Measurements from ENCODE around the gene MILR1. TPM values are rescaled to one million over a fixed set of nuclear protein-coding genes. Genes with fewer than 3 reads are reported as not detected.
"Not testable (repeated sequence)": the region's sequence is repeated elsewhere in the genome, so short reads cannot be mapped to it uniquely, and the experiment has no call there.

Gene MILR1
- total RNA-seq, 2 experiments from 2014 or later = 0.82 TPM; not detected in 1

DNA sequence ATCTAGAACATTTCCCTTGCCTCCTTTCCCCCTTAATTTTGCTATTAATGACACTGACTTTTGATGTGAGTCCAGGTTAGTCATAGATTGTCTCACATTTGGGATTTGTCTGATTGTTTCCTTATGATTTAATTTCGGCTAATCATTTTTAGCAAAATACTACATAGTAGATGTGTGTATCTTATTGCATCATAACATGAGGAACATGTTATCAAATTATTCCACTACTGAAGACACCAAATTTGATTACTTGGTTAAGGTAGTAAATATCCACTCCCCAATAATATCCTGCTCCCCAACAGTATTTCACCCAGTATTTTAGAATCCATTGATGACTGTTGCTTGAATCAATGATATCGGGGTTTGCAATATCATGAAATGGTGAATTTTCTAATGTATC is 45.2 kb downstream of the MILR1 start:
- Mint-ChIP-seq H3K36me3 (peaks cover 45% of the 10 kb centered on the region), H3K9me3 (ENCODE audit: low read depth) (no peaks in the 10 kb centered on the region), H3K4me1 (peaks cover 50% of the 10 kb centered on the region), H3K4me3 (peak overlapping the region; percentile 58), H3K27me3 (no peaks in the 10 kb centered on the region), H3K27ac (peak overlapping the region; percentile 42)
- CTCF ChIA-PET = interaction anchor here (1.7 to 11.8 kb wide), 3 partner anchors 10 to 73 kb away, joined by 4 to 308 read pairs (median 68); partner anchors contain the start of genes CEP95 and DDX5
- DNase-seq (no peak), ATAC-seq (no peak)

DNA sequence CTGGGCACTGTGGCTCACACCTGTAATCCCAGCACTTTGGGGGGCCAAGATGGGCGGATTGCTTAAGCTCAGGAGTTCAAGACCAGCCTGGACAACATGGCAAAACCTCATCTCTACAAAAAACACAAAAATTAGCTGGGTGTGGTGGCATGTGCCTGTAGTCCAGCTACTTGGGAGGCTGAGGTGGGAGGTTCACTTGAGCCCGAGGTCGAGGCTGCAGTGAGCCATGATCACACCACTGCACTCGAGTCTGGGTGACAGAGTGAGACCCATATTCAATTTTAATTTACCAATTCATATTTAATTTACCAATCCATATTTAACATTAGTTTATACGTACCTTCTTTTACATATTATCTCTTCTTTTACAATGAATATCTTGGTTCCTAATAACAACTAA is 46.4 kb downstream of the MILR1 start:
- peaks cover 61% of the 10 kb centered on the region for H3K4me1 Mint-ChIP-seq
- H3K27me3 Mint-ChIP-seq, H3K27ac Mint-ChIP-seq: not testable (repeated sequence)

DNA sequence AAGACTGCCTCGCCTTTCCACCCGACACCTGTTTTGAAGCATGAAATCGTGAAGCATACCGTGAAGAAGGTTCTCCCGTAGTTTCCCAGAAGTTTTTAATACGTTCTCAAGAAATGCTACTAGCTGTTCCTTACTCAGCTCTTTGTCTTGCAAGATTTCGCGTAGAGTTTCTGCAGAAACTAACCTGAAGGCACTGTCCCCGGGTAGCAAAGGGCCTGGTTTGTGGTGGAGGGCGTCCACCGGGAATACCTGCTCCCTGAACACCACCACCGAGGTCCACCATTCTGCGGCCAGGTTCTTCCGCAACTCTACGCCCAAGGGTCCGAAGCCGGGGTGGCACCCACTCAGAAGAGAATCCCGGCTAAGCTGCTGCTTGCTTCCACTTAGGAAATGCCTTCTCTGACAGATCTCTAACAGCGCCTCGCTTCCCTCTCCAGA is 47.5 kb downstream of the MILR1 start:
- DNase-seq (no peak), ATAC-seq (no peak)
- CTCF ChIA-PET = interaction anchor here (0.8 to 11.8 kb wide), 14 partner anchors 10 to 723 kb away, joined by 3 to 308 read pairs (median 3); partner anchors contain the start of genes CCDC47, CEP95 and DDX5
- no peaks in the 10 kb centered on the region for H3K9me3 Mint-ChIP-seq (ENCODE audit: low read depth)
- peaks cover 56% of the 10 kb centered on the region for H3K36me3 Mint-ChIP-seq
- H3K27me3 Mint-ChIP-seq = no peaks in the 10 kb centered on the region
- H3K4me3 Mint-ChIP-seq = peak overlapping the region; percentile 96
- peaks cover 72% of the 10 kb centered on the region for H3K4me1 Mint-ChIP-seq
- H3K27ac Mint-ChIP-seq = peak overlapping the region; percentile 95

More for the DNA sequence above, 46.4 kb downstream of the MILR1 start:
- H3K36me3 Mint-ChIP-seq = peaks cover 52% of the 10 kb centered on the region
- not testable (repeated sequence) for H3K9me3 Mint-ChIP-seq (ENCODE audit: low read depth); ATAC-seq; DNase-seq
- CTCF ChIA-PET = interaction anchor here (1.7 to 11.8 kb wide), 4 partner anchors 11 to 163 kb away, joined by 4 to 308 read pairs (median 24); partner anchors contain the start of genes CEP95 and DDX5
- peak overlapping the region; percentile 96 for H3K4me3 Mint-ChIP-seq

DNA sequence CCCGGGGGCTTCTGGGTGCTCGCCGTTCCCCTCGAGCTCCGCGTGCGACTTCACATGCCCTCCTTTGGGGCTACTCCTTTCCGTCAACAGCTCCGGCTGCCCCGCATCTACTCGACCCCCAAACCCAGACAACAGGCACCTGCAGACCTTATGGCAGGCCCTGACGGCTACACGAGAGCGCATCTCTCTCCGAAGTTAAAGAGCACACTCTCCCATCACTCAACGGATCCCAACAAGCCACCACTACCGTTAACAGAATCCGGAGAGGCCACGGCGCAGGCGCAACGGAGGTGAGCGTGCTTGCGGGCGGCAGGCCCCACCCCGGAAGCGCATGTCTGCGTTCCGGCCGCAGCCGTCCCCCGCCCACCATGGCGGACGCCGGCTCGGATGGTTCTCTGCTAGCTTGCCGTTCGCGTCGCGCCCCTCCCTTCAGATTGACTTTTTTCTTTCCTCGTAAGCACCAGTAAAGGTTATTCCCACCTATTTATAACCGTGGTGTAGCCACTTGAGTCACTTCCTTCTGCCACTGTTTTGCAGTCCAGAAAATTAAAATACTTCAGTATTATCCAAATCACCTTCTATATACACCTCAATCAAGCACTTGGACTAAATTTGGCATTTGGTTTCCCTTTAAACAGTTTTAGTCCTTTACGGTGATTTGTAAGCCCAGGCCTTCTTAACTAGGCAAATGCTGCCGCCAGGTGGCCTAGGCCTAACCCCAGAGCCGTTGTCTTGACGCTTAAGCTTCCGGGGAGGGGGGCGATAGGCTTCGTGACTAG is 48.1 kb downstream of the MILR1 start, which contains the start of gene POLG2:
TSS of gene POLG2 (minus strand) at position 269 of the 779 bp plus-strand sequence. CDS start at position 183, 86 bp downstream.
- Mint-ChIP-seq H3K4me3 (peak within 1 kb of the TSS; percentile 96), H3K27ac (peak within 1 kb of the TSS; percentile 95)

DNA sequence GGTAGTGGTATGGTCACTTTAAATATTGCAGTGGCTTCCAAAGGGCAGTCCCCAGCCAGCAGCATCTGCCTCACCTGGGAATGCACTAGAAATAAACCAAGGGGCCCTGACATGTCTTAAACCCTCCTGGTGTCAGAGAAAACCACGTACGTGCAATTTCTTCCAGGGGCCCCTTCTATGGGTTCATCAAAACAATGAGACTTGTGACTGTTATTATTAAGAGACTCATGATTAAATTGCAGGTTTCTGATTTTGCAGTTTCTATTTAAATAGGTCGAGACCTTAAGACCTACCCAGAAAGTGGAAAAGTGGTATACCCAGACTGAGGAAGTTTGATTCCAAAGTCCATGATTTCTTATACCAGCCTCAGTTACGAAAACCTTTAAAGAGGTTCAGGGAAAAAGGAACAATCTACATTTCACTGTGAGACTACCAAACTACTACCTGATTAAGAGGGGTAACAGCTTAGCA is 48.7 kb downstream of the MILR1 start:
- ATAC-seq (no peak), DNase-seq (no peak)
- CTCF ChIA-PET = interaction anchor here (1.0 to 11.8 kb wide), 8 partner anchors 9 to 161 kb away, joined by 3 to 308 read pairs (median 5); partner anchors contain the start of genes CEP95 and DDX5
- H3K9me3 Mint-ChIP-seq (ENCODE audit: low read depth) = no peaks in the 10 kb centered on the region
- H3K27ac Mint-ChIP-seq = peak overlapping the region; percentile 95
- H3K27me3 Mint-ChIP-seq = no peaks in the 10 kb centered on the region
- H3K4me3 Mint-ChIP-seq = peak overlapping the region; percentile 96
- H3K4me1 Mint-ChIP-seq = peaks cover 77% of the 10 kb centered on the region
- peaks cover 59% of the 10 kb centered on the region for H3K36me3 Mint-ChIP-seq

More for the DNA sequence above, 48.1 kb downstream of the MILR1 start, which contains the start of gene POLG2:
- DNase-seq (peak; percentile 97), ATAC-seq (peak; percentile 78)
- Mint-ChIP-seq H3K36me3 (peaks cover 57% of the 10 kb centered on the region), H3K4me1 (peaks cover 76% of the 10 kb centered on the region), H3K9me3 (ENCODE audit: low read depth) (no peaks in the 10 kb centered on the region), H3K27me3 (no peaks in the 10 kb centered on the region)
- CTCF ChIA-PET = interaction anchor here (0.8 to 11.8 kb wide), 14 partner anchors 9 to 724 kb away, joined by 3 to 308 read pairs (median 3); partner anchors contain the start of genes CCDC47, CEP95 and DDX5

DNA sequence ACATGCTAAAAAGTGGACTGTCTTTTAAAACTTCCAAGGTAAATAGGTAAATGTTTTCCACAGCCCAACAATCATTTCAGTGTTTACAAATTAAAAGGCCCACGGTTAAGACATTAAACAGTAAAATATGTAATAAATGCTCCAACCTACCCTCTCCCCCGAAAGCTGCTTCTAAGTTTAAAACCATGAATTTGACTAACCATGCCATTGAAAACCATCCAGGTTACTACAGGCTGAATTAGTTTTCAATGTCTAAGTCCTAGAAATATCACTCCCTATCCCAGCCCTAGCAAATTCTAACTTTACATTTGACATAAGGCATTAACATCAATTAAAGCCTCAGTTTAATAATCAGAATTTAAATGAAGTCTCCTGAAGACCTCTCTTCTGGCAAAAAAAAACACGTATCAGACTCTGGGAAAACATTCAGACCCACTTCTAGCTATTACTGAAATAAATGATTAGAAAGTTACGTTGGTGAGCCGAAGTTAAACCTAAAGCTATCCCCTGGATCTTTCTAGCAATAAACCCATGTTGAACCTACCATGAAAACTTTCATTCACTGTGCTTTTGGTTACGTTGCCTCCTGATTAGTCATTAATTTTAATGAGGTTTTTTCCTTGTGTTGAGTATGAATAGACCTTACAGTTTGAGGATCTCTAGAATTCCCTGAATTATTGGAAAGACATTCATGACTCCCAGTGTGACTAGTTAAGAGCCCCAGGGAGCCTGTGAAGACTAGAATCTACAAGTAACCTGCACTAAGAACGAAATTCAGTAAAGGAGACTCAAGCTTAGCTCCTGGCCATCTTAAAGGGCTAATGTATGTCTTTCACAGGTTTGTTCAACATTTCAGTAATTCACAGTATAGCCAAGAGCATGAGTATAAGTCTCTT is 49.6 kb downstream of the MILR1 start:
- DNase-seq (no peak), ATAC-seq (no peak)
- H3K27ac Mint-ChIP-seq = peak overlapping the region; percentile 95
- H3K27me3 Mint-ChIP-seq = no peaks in the 10 kb centered on the region
- H3K9me3 Mint-ChIP-seq (ENCODE audit: low read depth) = no peaks in the 10 kb centered on the region
- peak overlapping the region; percentile 13 for H3K4me3 Mint-ChIP-seq
- H3K4me1 Mint-ChIP-seq = peaks cover 79% of the 10 kb centered on the region
- CTCF ChIA-PET = interaction anchor here (1.3 to 11.8 kb wide), 6 partner anchors 7 to 149 kb away, joined by 3 to 308 read pairs (median 5); partner anchors contain the start of gene CEP95
- H3K36me3 Mint-ChIP-seq = peaks cover 66% of the 10 kb centered on the region

DNA sequence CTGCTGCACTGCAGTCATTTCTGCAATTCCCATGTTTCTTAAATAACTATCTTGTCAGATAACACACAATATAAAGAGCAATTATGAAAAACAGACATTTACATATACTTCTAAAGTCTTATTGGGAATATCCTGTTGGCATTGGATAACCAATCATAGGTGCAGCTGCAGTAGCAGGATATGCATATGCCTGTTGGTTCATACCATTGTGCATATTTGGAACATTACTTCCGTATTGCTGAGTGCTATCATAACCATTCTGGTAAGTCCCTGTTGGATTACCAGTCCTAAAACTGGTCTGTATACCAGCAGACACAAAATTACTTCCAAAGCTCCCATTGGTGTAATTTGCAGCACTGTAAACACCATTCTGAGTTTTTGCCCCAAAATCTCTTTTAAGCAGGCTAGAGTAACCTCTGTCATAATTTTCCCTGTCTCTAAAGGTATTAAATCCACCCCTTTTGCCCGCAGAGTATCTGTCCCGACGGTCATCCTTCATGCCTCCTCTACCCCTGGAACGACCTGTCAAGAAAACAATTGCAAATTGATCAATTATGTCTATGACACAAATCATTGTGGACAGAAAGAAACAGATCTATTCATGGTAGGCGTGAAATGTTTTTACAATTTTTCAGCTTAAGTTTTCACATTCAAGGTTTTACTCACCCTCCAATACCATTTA is 51.0 kb downstream of the MILR1 start:
- no peaks in the 10 kb centered on the region for H3K27me3 Mint-ChIP-seq
- H3K4me3 Mint-ChIP-seq = no peak overlapping the region
- peaks cover 79% of the 10 kb centered on the region for H3K4me1 Mint-ChIP-seq
- peak overlapping the region; percentile 34 for H3K27ac Mint-ChIP-seq
- H3K9me3 Mint-ChIP-seq (ENCODE audit: low read depth) = no peaks in the 10 kb centered on the region
- no peak for ATAC-seq
- peaks cover 70% of the 10 kb centered on the region for H3K36me3 Mint-ChIP-seq
- CTCF ChIA-PET = interaction anchor here (1.4 to 11.8 kb wide), 3 partner anchors 9 to 147 kb away, joined by 3 to 308 read pairs (median 8); no protein-coding TSS in a partner anchor
- no peak for DNase-seq

DNA sequence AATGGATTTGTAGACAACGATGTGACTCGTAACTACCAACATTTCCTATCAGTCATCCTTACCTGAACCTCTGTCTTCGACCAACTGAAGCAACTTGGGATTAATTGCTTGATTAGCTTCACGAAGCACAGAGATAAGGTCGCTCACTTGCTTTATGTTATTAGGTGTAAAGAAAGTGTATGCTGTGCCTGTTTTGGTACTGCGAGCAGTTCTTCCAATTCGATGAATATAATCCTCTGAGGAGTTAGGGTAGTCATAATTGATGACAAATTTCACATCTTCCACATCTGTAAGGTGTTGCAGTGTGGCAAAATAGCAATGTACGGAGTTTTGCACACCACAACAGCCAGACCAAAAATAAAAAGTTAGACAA is 51.6 kb downstream of the MILR1 start:
- Mint-ChIP-seq H3K4me3 (no peak overlapping the region), H3K4me1 (peaks cover 77% of the 10 kb centered on the region), H3K9me3 (ENCODE audit: low read depth) (no peaks in the 10 kb centered on the region), H3K27me3 (no peaks in the 10 kb centered on the region), H3K36me3 (peaks cover 74% of the 10 kb centered on the region), H3K27ac (peak overlapping the region; percentile 54)
- DNase-seq = no peak
- CTCF ChIA-PET = interaction anchor here (1.9 kb wide), 1 partner anchor 9 kb away, joined by 8 read pairs; no protein-coding TSS in a partner anchor
- no peak for ATAC-seq

DNA sequence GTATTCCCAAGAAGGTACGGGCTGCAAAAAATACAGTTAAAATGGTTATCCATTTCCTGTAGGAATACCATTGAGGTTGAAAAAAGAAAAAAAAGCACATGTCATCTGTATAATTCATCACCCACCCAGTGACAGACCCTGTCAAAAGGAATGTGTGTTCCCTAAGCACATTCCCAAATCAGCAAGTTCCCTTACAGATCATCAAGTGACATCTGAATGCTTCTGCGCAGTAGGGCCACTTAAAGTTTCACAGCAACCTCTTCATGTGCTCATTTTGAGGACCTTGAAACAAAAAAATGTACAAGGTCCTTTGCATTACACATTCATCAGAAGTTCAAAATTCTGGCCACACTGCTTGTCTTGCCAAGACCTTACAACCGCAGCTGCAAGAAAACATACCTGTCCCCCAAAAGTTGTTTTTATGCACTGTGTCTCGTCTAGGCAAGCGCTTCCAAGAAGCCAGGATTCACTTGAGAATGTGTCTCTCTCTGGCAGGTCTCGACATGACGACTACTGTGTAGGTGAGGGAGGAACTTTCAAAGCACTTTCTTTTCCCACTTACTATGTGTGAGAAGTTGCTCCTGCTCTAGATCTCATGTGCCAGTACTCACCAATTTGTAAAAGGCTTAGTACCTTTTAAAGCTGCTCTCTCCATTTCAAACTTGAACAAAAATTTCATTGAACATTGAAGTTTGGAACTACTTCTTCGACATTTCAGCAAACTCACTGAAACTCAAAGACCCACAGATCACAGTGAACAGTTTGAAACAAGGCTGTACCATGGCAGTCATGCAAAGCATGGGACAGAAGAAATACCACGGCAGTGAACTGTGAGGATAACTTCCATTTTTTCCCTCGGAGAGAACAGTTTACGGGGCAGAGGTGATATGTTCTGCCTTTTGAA is 52.2 kb downstream of the MILR1 start:
- CTCF ChIA-PET = interaction anchor here (7.2 kb wide), 1 partner anchor 10 kb away, joined by 68 read pairs; no protein-coding TSS in a partner anchor
- Mint-ChIP-seq H3K27me3 (no peaks in the 10 kb centered on the region), H3K36me3 (peaks cover 77% of the 10 kb centered on the region), H3K27ac (peak overlapping the region; percentile 54), H3K9me3 (ENCODE audit: low read depth) (no peaks in the 10 kb centered on the region), H3K4me3 (no peak overlapping the region), H3K4me1 (peaks cover 74% of the 10 kb centered on the region)
- ATAC-seq (no peak), DNase-seq (no peak)

DNA sequence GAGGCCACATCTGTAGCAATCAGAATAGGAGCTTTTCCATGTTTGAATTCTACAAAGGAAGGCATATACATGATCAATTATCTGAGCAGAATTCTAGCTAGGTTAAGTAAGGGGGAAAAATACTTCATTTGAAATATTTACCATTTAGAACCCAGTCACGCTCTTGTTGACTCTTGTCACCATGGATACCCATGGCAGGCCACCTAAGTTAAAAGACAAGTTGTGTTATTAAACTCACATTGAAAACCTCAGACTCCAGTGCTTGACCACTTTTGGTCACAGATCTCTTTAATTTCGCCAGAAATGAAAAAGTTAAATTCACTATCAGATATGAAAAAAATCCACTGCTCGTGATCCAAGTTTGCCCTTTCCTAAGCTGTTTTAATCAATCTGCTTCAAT is 53.1 kb downstream of the MILR1 start:
- Mint-ChIP-seq H3K9me3 (ENCODE audit: low read depth) (no peaks in the 10 kb centered on the region), H3K4me3 (no peak overlapping the region), H3K36me3 (peaks cover 74% of the 10 kb centered on the region), H3K27ac (peak overlapping the region; percentile 53), H3K27me3 (peaks cover 2% of the 10 kb centered on the region), H3K4me1 (peaks cover 72% of the 10 kb centered on the region)
- CTCF ChIA-PET = interaction anchor here (7.2 kb wide), 1 partner anchor 11 kb away, joined by 68 read pairs; no protein-coding TSS in a partner anchor
- DNase-seq (no peak), ATAC-seq (no peak)

DNA sequence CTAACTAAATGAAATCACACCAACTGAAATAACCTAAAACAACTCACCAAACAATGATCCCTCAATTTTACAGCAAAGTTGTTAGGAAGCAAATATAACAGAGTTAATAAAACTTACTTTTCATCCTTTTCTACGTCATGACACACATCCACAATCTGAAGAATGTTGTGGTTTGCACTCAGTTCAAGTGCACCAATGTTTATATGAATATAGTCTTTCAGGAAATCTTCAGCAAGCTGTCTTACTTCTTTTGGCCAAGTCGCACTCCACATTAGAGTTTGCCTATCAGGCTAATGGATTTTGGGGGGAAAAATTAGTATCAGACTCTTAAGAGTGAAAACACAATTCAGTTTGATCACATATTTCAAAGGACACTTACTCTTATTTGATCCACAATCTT is 53.9 kb downstream of the MILR1 start:
- peaks cover 2% of the 10 kb centered on the region for H3K27me3 Mint-ChIP-seq
- DNase-seq (no peak), ATAC-seq (no peak)
- no peak overlapping the region for H3K4me3 Mint-ChIP-seq
- CTCF ChIA-PET = interaction anchor here (1.2 to 7.2 kb wide), 3 partner anchors 11 to 84 kb away, joined by 3 to 68 read pairs (median 4); no protein-coding TSS in a partner anchor
- peak overlapping the region; percentile 48 for H3K27ac Mint-ChIP-seq
- peaks cover 71% of the 10 kb centered on the region for H3K4me1 Mint-ChIP-seq
- peaks cover 76% of the 10 kb centered on the region for H3K36me3 Mint-ChIP-seq
- H3K9me3 Mint-ChIP-seq (ENCODE audit: low read depth) = no peaks in the 10 kb centered on the region
